Erythroblast (primary cell): ENCODE results near the gene CDK5RAP2.
"Not testable (repeated sequence)": the region's sequence is repeated elsewhere in the genome, so short reads cannot be mapped to it uniquely, and the experiment has no call there.

Experiments
- DNase-seq, 2 experiments: peaks; one replicate each; lab custom pipeline; 2025; lab: John Stamatoyannopoulos, UW
- GATA1 ChIP-seq: IDR thresholded peaks from 2 replicates; pipeline ENCODE4 v1.6.1; 2011; ENCODE audit warnings: low read depth, mild to moderate bottlenecking, control low read depth, low read length, moderate library complexity
- POLR2A ChIP-seq: IDR thresholded peaks from 2 replicates; pipeline ENCODE4 v1.6.1; 2011; ENCODE audit warnings: mild to moderate bottlenecking, low read length

CDK5RAP2 gene

DNA sequence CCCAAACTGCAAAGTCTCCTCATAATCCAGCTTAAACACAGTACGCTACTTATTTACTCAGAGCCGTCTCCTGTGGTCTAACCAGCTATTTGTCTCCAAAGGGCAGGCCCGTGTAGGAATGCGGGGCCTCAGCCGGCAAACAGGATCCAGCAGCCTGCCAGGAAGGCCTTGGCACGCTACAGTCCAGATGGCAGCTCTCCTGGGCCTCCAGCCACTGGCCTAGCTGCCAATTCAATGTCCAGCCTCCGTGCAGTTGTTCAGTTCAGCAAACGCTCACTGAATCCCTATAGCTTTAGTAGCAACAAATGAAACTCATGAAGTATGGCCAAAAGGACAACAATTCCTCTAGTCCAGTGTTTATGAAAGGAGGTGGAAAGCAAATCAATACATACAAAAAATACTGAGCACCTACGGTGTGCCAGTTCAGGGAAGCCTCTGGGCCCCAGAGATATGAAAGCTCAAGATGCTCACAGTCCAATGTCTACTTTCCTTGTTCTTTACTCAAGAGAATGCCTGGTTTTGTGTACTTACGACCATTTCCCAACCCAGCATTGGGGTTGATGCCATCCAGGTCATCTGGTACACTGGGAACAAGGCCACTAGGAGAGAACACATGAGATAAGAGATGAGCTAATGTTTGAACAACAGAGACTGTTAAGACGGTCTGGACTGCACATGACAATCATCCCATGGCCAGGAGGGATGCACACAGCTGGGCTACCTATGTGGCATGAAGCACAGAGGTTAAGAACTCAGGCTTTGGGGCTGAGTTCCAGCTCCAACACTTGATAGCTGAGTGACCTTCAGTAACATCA lies 8.3 kb downstream of the CDK5RAP2 start:
- DNase-seq = no peak
- TF ChIP-seq GATA1 = no peak
- TF ChIP-seq POLR2A = no peak

DNA sequence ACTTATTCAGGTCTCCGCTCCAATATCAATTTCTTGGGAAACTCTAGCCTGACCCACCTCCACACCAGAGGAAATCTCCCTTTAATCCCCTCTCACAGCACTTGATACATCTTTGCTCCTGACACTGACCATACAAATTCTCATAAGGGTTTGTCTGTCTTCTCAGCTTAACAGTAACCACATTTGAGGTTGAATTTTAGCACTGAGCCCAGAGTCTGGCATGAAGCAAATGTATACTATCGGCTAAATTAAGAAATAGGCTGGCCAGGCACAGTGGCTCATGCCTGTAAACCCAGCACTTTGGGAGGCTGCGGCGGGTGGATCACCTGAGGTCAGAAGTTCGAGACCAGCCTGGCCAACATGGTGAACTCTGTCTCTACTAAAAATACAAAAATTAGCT lies 9.7 kb downstream of the CDK5RAP2 start:
- DNase-seq = no peak
- TF ChIP-seq POLR2A = no peak
- TF ChIP-seq GATA1 = no peak

DNA sequence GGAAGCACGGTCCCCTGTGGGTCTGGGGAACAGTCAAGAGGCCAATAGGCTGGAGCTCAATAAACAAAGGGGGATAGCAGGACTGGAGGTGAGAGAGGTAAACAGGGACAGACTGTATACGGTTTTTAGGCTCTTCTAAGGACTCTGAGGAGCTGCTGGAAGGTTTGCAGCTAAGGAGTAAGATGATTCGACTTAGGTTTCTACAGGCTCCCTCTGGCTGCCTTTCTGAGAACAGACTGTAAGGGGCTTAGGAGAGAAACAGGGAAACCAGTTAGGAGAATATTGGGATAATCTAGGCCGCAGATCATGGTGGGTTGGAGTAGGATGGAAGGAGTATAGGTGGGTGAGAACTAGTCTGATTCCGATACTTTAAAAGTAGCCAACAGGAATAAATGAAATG lies 10.4 kb downstream of the CDK5RAP2 start:
- TF ChIP-seq POLR2A (no peak), GATA1 (no peak)

DNA sequence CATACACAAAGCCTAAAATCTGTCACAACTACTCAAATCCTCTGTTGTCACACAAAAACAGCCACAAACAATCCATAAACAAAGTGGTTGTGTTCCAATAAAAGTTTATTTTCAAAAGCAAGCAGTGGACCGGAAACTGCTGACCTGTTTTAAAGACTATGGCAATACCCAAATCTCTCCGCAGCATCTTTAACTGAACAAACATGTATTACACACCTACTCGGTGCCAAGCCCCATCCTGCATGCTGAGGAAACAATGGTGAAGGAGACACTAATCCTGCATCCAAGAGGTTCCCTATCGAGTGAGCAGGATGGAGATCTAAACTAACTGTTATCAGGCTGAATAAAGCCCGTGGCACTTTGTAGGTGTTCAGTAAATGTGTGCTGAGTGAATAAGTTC lies 11.2 kb downstream of the CDK5RAP2 start:
- no peak for DNase-seq
- no peak for TF ChIP-seq GATA1
- no peak for TF ChIP-seq POLR2A

More for the DNA sequence above, 10.4 kb downstream of the CDK5RAP2 start:
- no peak for DNase-seq

DNA sequence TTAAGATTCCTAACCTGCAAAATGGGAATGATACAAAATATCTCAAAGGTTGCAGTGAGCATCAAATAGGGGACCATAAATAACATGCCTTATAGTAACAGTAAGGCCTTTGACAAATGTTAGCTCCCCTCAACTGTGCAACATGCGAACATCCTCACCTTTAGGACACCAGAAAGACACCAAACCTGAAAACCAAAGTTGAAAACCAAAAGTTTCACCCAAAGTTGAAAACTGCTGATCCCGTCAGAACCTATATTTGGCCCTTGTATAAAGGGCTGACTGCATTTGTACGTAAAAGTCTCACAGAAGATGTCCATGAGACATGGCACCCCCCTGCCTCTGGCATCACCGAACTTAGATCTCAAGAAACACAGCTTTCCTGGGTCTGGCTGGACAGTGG lies 12.1 kb downstream of the CDK5RAP2 start:
- TF ChIP-seq POLR2A (no peak), GATA1 (no peak)
- DNase-seq = no peak

DNA sequence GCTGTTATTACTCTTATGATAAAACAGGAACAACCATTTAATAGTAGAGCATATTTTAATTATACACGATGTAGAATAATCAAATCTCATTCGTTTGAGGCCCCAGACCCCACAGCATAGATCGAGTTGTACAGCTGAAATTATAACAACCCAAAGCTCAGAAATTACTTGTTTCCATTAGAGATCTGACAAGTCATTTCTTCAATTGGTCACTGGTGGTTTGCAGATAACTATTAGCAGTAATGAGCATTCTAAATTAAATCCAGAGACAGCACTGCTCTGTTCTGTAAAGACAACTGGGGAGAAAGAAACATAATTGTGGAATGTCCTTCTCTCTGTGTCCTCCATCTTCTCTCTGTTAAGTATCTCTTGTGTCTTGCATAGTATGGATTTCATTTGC lies 12.9 kb downstream of the CDK5RAP2 start:
- DNase-seq = no peak
- no peak for TF ChIP-seq POLR2A
- TF ChIP-seq GATA1 = no peak

DNA sequence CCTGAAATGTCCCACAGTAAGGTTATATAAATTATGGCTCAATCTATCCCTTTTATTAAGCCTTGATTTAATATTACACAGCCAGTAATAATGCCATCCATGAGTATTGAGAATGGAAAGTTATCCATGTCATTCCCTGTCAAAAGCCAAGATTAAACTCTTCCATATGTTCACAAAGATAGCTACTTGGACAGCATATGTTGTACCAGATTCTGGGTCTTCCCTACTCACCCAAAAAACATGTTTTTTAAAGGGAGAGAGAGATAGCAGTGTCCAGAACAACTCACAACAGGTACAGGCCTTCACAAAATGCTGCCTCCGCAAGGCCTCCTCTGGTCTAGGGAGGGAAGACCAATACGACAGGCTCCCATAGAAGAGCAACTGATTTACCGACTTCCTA lies 15.4 kb downstream of the CDK5RAP2 start:
- peak; percentile 12 to 48 for DNase-seq
- TF ChIP-seq GATA1 (no peak), POLR2A (no peak)

DNA sequence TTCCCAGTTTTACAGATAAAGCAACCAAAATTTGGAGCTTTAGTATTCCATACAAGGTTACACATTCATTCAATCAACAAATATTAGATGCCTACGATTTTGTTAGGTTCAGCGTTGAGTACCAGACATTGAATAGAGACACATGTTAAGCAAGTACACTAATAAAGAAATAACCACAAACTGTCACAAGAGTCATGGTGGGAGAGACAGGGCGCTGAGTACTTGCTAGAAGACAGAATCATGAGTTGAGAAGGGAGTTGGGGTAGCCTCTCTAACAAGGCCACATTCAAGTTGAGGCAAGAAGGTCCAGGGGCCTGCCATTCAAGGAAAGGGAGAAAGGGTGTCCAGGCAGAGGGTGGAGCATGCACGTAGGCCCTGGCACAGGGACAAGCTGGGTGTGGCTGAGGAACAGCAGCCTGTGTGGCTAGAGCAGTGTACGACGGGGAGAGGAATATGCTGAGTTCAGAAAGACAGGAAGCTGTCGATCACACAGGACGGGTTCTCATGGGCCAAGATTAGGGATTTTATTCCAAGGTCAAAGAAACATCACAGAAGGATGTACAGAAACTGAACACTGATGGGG lies 17.0 kb downstream of the CDK5RAP2 start:
- peak; percentile 79 to 83 for DNase-seq
- no peak for TF ChIP-seq GATA1
- TF ChIP-seq POLR2A = no peak

- no peak for DNase-seq
- TF ChIP-seq GATA1 = no peak
- no peak for TF ChIP-seq POLR2A
Observed at GRCh38 chr9:120561709-120562108, 18.3 kb downstream of the CDK5RAP2 start.

GRCh38 chr9:120559546-120559945 lies 20.4 kb downstream of the CDK5RAP2 start:
- no peak for DNase-seq
- TF ChIP-seq POLR2A (no peak), GATA1 (no peak)

DNA sequence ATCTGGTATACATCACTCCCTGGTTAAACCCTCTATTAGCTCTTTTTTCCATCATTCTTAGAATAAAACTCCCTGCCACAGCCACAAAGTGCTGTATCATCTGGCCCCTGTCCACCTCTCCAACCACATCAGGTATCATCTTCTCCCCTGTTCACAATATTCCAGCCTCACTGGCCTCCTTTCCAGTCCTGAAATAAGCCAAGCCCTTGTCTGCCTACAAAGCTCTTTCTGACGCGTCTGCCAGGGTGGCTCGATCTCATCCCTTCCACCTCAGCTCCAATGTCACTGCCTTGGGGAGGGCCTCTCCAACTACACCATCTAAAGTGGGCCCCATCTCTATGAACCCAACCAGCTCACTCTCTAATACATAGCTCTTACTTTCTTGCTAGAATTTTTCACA lies 21.5 kb downstream of the CDK5RAP2 start:
- TF ChIP-seq POLR2A (no peak), GATA1 (no peak)
- DNase-seq = no peak

DNA sequence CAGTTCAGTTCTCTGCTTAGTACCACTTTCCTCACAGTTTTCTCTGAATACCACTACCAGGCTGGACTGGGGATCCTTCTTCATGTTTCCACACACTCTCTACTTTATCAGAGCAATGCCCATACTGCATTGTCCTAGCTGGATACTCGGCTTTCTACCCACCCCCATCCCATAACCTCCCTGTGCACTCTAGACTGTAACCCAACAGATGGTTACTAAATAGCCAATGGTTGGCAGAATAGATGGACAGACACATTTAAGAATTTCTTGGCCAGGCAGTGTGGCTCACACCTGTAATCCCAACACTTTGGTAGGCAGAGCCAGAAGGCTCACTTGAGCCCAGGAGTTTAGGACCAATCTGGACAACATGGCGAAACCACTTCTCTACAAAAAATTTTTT lies 22.8 kb downstream of the CDK5RAP2 start:
- no peak for DNase-seq
- TF ChIP-seq GATA1 (no peak), POLR2A (no peak)

GRCh38 chr9:120556775-120557174 lies 23.2 kb downstream of the CDK5RAP2 start:
- no peak for TF ChIP-seq POLR2A
- DNase-seq = no peak

DNA sequence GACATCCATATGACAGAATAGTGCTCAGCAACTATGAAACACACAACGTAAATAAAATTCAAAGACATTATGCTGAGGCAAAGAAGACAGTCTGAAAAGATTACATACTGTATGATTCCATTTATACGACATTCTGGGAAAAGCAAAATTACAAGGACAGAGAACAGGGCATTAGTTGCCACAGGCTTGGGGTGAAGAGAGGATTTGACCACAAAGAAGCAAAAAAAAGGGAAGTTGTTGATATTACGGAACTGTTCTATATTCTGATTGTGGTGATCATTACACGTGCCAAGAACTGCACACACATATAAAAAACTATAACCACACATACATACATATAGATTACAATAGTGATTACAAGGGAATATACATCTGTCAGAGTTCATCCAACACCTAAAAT lies 24.1 kb downstream of the CDK5RAP2 start:
- TF ChIP-seq POLR2A (no peak), GATA1 (no peak)
- no peak for DNase-seq

DNA sequence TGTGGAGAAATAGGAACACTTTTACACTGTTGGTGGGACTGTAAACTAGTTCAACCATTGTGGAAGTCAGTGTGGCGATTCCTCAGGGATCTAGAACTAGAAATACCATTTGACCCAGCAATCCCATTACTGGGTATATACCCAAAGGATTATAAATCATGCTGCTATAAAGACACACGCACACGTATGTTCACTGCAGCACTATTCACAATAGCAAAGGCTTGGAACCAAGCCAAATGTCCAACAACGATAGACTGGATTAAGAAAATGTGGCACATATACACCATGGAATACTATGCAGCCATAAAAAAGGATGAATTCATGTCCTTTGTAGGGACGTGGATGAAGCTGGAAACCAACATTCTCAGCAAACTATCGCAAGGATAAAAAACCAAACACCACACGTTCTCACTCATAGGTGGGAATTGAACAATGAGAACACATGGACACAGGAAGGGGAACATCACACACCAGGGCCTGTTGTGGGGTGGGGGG lies 27.7 kb downstream of the CDK5RAP2 start:
- not testable (repeated sequence) for DNase-seq
